ENCODE measurements around the gene DALRD3. TPM values are rescaled to one million over a fixed set of nuclear protein-coding genes. Genes with fewer than 3 reads are reported as not detected.

DALRD3 gene
- total RNA-seq, 2 donors from 2014 or later, result 9.5 to 11.8 TPM

DNA sequence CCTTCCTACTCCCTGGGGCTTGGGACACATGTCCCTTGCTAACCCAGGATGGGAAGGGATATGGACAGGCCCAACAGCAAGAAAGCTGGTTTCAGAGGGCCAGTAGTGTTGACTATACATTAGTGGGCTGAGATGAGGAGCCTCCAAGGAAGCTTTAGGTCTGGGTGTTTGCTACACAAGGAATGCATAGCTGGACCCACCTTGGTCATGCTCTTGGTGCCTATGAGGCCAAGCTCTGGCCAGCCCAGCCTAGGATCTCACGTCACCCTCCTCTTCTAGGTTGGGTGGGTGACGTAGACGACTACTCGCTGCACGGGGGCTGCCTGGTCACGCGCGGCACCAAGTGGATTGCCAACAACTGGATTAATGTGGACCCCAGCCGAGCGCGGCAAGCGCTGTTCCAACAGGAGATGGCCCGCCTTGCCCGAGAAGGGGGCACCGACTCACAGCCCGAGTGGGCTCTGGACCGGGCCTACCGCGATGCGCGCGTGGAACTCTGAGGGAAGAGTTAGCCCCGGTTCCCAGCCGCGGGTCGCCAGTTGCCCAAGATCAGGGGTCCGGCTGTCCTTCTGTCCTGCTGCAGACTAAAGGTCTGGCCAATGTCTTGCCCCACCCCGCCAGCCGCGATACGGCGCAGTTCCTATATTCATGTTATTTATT lies 11.8 kb downstream of the DALRD3 start:
- TF ChIP-seq, protein P1, sequence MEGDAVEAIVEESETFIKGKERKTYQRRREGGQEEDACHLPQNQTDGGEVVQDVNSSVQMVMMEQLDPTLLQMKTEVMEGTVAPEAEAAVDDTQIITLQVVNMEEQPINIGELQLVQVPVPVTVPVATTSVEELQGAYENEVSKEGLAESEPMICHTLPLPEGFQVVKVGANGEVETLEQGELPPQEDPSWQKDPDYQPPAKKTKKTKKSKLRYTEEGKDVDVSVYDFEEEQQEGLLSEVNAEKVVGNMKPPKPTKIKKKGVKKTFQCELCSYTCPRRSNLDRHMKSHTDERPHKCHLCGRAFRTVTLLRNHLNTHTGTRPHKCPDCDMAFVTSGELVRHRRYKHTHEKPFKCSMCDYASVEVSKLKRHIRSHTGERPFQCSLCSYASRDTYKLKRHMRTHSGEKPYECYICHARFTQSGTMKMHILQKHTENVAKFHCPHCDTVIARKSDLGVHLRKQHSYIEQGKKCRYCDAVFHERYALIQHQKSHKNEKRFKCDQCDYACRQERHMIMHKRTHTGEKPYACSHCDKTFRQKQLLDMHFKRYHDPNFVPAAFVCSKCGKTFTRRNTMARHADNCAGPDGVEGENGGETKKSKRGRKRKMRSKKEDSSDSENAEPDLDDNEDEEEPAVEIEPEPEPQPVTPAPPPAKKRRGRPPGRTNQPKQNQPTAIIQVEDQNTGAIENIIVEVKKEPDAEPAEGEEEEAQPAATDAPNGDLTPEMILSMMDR (IDR thresholded peaks at IDR 0.05), result no peak
- Histone ChIP-seq H3K27me3 (no peaks in the 10 kb centered on the region), H3K9me3 (no peaks in the 10 kb centered on the region), H3K36me3 (peaks cover under 1% of the 10 kb centered on the region), H3K4me1 (peaks cover 0 to 20% of the 10 kb centered on the region in 2 donors), H3K4me3 (peak overlapping the region; percentile 75 to 82), H3K27ac (peak overlapping the region; percentile 97 to 98)
- DNase-seq (ENCODE audit: low spot score), result no peak

DNA sequence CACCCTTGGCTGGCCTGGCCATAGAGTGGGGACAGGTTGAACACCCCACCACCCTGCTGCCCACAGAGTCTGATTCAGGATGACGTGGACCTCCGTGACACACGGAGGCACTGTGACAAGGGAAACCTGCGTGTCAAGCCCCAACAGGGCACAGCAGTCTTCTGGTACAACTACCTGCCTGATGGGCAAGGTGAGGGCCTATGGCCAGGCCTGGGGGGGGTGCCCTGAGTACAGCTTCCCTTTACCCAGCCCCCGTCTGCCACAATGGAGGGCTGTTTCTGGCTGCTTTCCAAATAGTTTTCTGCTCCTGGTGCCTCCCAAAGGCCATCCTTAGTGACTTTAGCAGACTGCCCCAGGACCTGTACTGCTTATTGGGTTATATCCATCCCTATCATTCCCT lies 12.4 kb downstream of the DALRD3 start:
- H3K27me3 ChIP-seq, result no peaks in the 10 kb centered on the region
- H3K4me1 ChIP-seq, result peaks cover 0 to 20% of the 10 kb centered on the region in 2 donors
- peak overlapping the region in 1 of 2 donors; percentile 98 for H3K27ac ChIP-seq
- H3K36me3 ChIP-seq, result no peaks in the 10 kb centered on the region
- no peak for DNase-seq (ENCODE audit: low spot score)
- H3K9me3 ChIP-seq, result no peaks in the 10 kb centered on the region
- TF ChIP-seq, protein P1 (IDR thresholded peaks at IDR 0.05), result no peak
- H3K4me3 ChIP-seq, result peak overlapping the region in 1 of 2 donors; percentile 82

DNA sequence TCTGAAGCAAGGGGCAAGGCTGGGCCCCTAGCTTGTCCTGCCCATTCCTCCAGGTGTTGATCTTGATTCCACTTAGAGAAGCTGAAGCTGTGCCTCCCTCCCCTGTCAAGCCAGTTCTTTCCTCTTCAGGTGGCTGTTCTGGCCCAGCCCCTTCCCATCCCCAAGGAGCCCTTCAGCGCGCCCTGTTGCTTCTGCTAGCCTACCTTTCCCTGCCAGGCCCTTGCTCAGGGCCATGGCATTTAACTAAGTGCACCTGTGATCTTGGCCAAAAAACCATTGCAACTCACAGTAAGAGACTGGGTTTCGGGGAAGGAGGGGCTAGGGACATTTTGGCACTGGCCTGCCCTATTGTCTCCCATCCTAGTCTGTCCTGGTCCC lies 13.1 kb downstream of the DALRD3 start:
- TF ChIP-seq, protein P1 (IDR thresholded peaks at IDR 0.05), result no peak
- no peaks in the 10 kb centered on the region for H3K27me3 ChIP-seq
- DNase-seq (ENCODE audit: low spot score), result no peak
- no peaks in the 10 kb centered on the region for H3K9me3 ChIP-seq
- no peak overlapping the region for H3K27ac ChIP-seq
- peaks cover 0 to 20% of the 10 kb centered on the region in 2 donors for H3K4me1 ChIP-seq
- no peak overlapping the region for H3K4me3 ChIP-seq
- H3K36me3 ChIP-seq, result no peaks in the 10 kb centered on the region

DNA sequence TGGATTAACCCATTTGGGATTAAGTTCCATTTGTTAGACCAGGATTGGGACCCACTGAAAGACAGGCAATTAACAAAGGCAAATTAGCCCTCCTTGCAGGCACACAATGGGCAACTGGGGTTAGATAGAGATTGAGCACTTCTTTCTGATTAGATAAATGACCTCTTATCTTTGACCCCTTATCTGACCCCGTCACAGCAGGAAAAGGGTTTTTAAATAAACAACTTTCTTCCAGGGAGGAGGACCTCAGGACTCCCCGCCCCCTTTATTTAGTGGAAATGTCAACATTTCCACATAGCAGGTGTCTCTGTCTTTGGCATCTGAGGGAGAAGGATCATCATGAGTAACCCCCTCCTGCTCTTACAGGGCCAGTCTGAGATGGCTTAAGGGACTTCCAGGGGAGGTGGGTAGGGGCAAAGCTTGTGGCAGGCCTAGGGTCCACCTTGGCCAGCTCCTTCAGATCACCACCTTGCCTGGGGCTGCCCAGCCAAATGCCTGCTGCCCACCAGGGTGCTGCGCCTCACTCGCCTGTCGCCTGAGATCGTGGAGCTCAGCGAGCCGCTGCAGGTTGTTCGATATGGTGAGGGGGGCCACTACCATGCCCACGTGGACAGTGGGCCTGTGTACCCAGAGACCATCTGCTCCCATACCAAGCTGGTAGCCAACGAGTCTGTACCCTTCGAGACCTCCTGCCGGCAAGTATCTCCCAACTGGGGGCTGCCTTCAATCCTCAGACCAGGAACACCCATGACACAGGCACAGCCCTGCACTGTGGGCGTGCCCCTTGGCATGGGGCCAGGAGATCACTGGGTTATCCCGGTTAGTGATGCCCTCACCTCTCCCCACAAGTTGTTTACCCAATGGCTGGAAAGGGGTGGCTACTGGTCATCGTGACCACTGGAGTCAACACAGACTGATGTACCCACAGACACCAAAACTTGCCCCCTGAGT lies 13.8 kb downstream of the DALRD3 start:
- Histone ChIP-seq H3K36me3 (no peaks in the 10 kb centered on the region), H3K4me1 (peaks cover 0 to 20% of the 10 kb centered on the region in 2 donors), H3K9me3 (no peaks in the 10 kb centered on the region), H3K27me3 (no peaks in the 10 kb centered on the region), H3K4me3 (no peak overlapping the region), H3K27ac (no peak overlapping the region)
- TF ChIP-seq, protein P1 (IDR thresholded peaks at IDR 0.05), result no peak
- DNase-seq (ENCODE audit: low spot score), result no peak

DNA sequence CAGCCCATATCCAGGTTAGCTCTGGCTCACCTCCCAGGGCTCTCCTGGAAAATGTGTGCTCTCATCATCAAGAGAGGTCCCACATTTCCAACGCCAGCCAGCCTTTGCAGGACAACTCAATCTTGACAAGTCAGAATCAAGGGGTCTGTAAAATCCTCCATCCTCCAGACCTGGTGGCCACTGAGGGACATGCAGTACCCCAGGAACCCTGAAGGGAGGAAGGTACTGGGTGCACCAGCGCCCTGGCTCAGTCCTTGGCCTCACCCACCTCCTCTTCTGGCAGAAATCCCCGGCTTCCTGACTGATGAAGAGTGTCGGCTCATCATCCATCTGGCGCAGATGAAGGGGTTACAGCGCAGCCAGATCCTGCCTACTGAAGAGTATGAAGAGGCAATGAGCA lies 17.2 kb downstream of the DALRD3 start:
- no peak overlapping the region for H3K4me3 ChIP-seq
- TF ChIP-seq, protein P1 (IDR thresholded peaks at IDR 0.05), result no peak
- no peak overlapping the region for H3K27ac ChIP-seq
- no peaks in the 10 kb centered on the region for H3K27me3 ChIP-seq
- H3K9me3 ChIP-seq, result no peaks in the 10 kb centered on the region
- peaks cover 11% of the 10 kb centered on the region for H3K36me3 ChIP-seq
- DNase-seq (ENCODE audit: low spot score), result no peak
- peaks cover 0 to 9% of the 10 kb centered on the region in 2 donors for H3K4me1 ChIP-seq
